GM19372 (cell line): ENCODE data around the gene KIR2DL1.
"Not testable (repeated sequence)": the region's sequence is repeated elsewhere in the genome, so short reads cannot be mapped to it uniquely, and the experiment has no call there.

Experiments
- ATAC-seq: cut with Tn5 transposase; IDR thresholded peaks from one replicate; pipeline ENCODE4 v1.9.1; 2021; ENCODE audit warnings: mild to moderate bottlenecking, low read depth, moderate library complexity; ENCODE audit not compliant: unreplicated experiment

KIR2DL1 gene

GRCh38 chr19:54769646-54770045 lies at the start of gene KIR2DL1:
Gene KIR2DL1 (plus strand): TSS chr19:54769793. CDS start chr19:54769851, 58 bp downstream.
- ATAC-seq: not testable (repeated sequence)

GRCh38 chr19:54724142-54724541 lies 45.5 kb upstream of the KIR2DL1 start, which contains the start of gene KIR3DL3:
Gene KIR3DL3 (plus strand): TSS chr19:54724442. CDS start chr19:54724497, 55 bp downstream.
- no peak for ATAC-seq

- ATAC-seq: no peak
Observed at GRCh38 chr19:54724644-54725043, 44.9 kb upstream of the KIR2DL1 start.

- no peak for ATAC-seq
Observed at GRCh38 chr19:54725321-54725720, 44.3 kb upstream of the KIR2DL1 start.

- no peak for ATAC-seq
Observed at GRCh38 chr19:54727562-54727961, 42.0 kb upstream of the KIR2DL1 start.

- no peak for ATAC-seq
Observed at GRCh38 chr19:54728167-54728566, 41.4 kb upstream of the KIR2DL1 start.

- no peak for ATAC-seq
Observed at GRCh38 chr19:54729416-54730188, 40.0 kb upstream of the KIR2DL1 start.

GRCh38 chr19:54731191-54731590 lies 38.4 kb upstream of the KIR2DL1 start:
- ATAC-seq: no peak

GRCh38 chr19:54738306-54738705 lies 31.3 kb upstream of the KIR2DL1 start, which contains the start of gene KIR2DL3:
Gene KIR2DL3 (plus strand): TSS chr19:54738513. CDS start chr19:54738546, 33 bp downstream.
- ATAC-seq: not testable (repeated sequence)

GRCh38 chr19:54738715-54739114 lies 30.9 kb upstream of the KIR2DL1 start:
- no peak for ATAC-seq

- no peak for ATAC-seq
Observed at GRCh38 chr19:54739587-54740497, 29.8 kb upstream of the KIR2DL1 start.

GRCh38 chr19:54741950-54742349 lies 27.6 kb upstream of the KIR2DL1 start:
- not testable (repeated sequence) for ATAC-seq

- not testable (repeated sequence) for ATAC-seq
Observed at GRCh38 chr19:54744080-54744479, 25.5 kb upstream of the KIR2DL1 start.

- ATAC-seq: not testable (repeated sequence)
Observed at GRCh38 chr19:54747614-54748322, 21.8 kb upstream of the KIR2DL1 start.

GRCh38 chr19:54750276-54750675 lies 19.3 kb upstream of the KIR2DL1 start:
- not testable (repeated sequence) for ATAC-seq

- not testable (repeated sequence) for ATAC-seq
Observed at GRCh38 chr19:54756204-54757110, 13.1 kb upstream of the KIR2DL1 start.

- not testable (repeated sequence) for ATAC-seq
Observed at GRCh38 chr19:54758577-54758976, 11.0 kb upstream of the KIR2DL1 start.

- ATAC-seq: not testable (repeated sequence)
Observed at GRCh38 chr19:54764219-54764618, 5.4 kb upstream of the KIR2DL1 start.

GRCh38 chr19:54766464-54766863 lies 3.1 kb upstream of the KIR2DL1 start:
- not testable (repeated sequence) for ATAC-seq
